ENCODE data around the gene YPEL1.
"Not testable (repeated sequence)": the region's sequence is repeated elsewhere in the genome, so short reads cannot be mapped to it uniquely, and the experiment has no call there.

The YPEL1 gene

GRCh38 chr22:21721195-21721852, 14.3 kb downstream of the YPEL1 start:
- WGBS, 2 experiments (ENCODE audit: insufficient coverage in 2 of 2) = 90 to 94% methylated on average over 6 to 9 of the region's 15 CpGs
- H3K36me3 ChIP-seq (ENCODE audit: control insufficient read depth, insufficient read depth, low read length) = not testable (repeated sequence)

GRCh38 chr22:21720191-21720859, 15.3 kb downstream of the YPEL1 start:
- not testable (repeated sequence) for H3K4me3 ChIP-seq (ENCODE audit: extremely low read depth, insufficient read depth, low read length, poor library complexity, severe bottlenecking); H3K27ac ChIP-seq (ENCODE audit: low read depth, low read length, severe bottlenecking); H3K4me1 ChIP-seq (ENCODE audit: control insufficient read depth, insufficient read depth, low read length, poor library complexity, severe bottlenecking); H3K36me3 ChIP-seq (ENCODE audit: control insufficient read depth, insufficient read depth, low read length); H3K9me3 ChIP-seq (ENCODE audit: control insufficient read depth, low read length)
- 85 to 96% methylated on average over 8 to 9 of the region's 10 CpGs for WGBS, 2 experiments (ENCODE audit: insufficient coverage in 2 of 2)

More at GRCh38 chr22:21721195-21721852, 14.3 kb downstream of the YPEL1 start:
- not testable (repeated sequence) for H3K4me1 ChIP-seq (ENCODE audit: control insufficient read depth, insufficient read depth, low read length, poor library complexity, severe bottlenecking); H3K27ac ChIP-seq (ENCODE audit: low read depth, low read length, severe bottlenecking); H3K9me3 ChIP-seq (ENCODE audit: control insufficient read depth, low read length); H3K4me3 ChIP-seq (ENCODE audit: extremely low read depth, insufficient read depth, low read length, poor library complexity, severe bottlenecking)

- 80 to 90% methylated on average over 3 to 4 of the region's 4 CpGs for WGBS, 2 experiments (ENCODE audit: insufficient coverage in 2 of 2)
These were observed 16.6 kb downstream of the YPEL1 start for GRCh38 chr22:21719024-21719423.

GRCh38 chr22:21718499-21718898, 17.1 kb downstream of the YPEL1 start:
- peaks cover 5% of the 10 kb centered on the region for H3K4me1 ChIP-seq (ENCODE audit: control insufficient read depth, insufficient read depth, low read length, poor library complexity, severe bottlenecking)
- no peaks in the 10 kb centered on the region for H3K36me3 ChIP-seq (ENCODE audit: control insufficient read depth, insufficient read depth, low read length)
- 92 to 100% methylated on average over 2 of the region's 4 CpGs for WGBS, 2 experiments (ENCODE audit: insufficient coverage in 2 of 2)
- H3K27ac ChIP-seq (ENCODE audit: low read depth, low read length, severe bottlenecking) = no peak overlapping the region
- no peaks in the 10 kb centered on the region for H3K9me3 ChIP-seq (ENCODE audit: control insufficient read depth, low read length)
- no peak overlapping the region for H3K4me3 ChIP-seq (ENCODE audit: extremely low read depth, insufficient read depth, low read length, poor library complexity, severe bottlenecking)

More at GRCh38 chr22:21719024-21719423, 16.6 kb downstream of the YPEL1 start:
- H3K9me3 ChIP-seq (ENCODE audit: control insufficient read depth, low read length) = no peaks in the 10 kb centered on the region
- H3K27ac ChIP-seq (ENCODE audit: low read depth, low read length, severe bottlenecking) = no peak overlapping the region
- no peak overlapping the region for H3K4me3 ChIP-seq (ENCODE audit: extremely low read depth, insufficient read depth, low read length, poor library complexity, severe bottlenecking)
- H3K4me1 ChIP-seq (ENCODE audit: control insufficient read depth, insufficient read depth, low read length, poor library complexity, severe bottlenecking) = peaks cover 5% of the 10 kb centered on the region
- no peaks in the 10 kb centered on the region for H3K36me3 ChIP-seq (ENCODE audit: control insufficient read depth, insufficient read depth, low read length)

GRCh38 chr22:21716395-21717122, 19.0 kb downstream of the YPEL1 start:
- H3K4me3 ChIP-seq (ENCODE audit: extremely low read depth, insufficient read depth, low read length, poor library complexity, severe bottlenecking); H3K36me3 ChIP-seq (ENCODE audit: control insufficient read depth, insufficient read depth, low read length); H3K9me3 ChIP-seq (ENCODE audit: control insufficient read depth, low read length); H3K4me1 ChIP-seq (ENCODE audit: control insufficient read depth, insufficient read depth, low read length, poor library complexity, severe bottlenecking); H3K27ac ChIP-seq (ENCODE audit: low read depth, low read length, severe bottlenecking): not testable (repeated sequence)
- 96 to 100% methylated on average over 5 to 7 of the region's 15 CpGs for WGBS, 2 experiments (ENCODE audit: insufficient coverage in 2 of 2)

GRCh38 chr22:21714786-21715185, 20.8 kb downstream of the YPEL1 start:
- H3K9me3 ChIP-seq (ENCODE audit: control insufficient read depth, low read length) = no peaks in the 10 kb centered on the region
- H3K36me3 ChIP-seq (ENCODE audit: control insufficient read depth, insufficient read depth, low read length) = no peaks in the 10 kb centered on the region
- WGBS, 2 experiments (ENCODE audit: insufficient coverage in 2 of 2) = 100% methylated on average over 2 of the region's 3 CpGs; no CpG with 5 or more reads in 1 of the 2 experiments
- no peak overlapping the region for H3K27ac ChIP-seq (ENCODE audit: low read depth, low read length, severe bottlenecking)
- peaks cover 8% of the 10 kb centered on the region for H3K4me1 ChIP-seq (ENCODE audit: control insufficient read depth, insufficient read depth, low read length, poor library complexity, severe bottlenecking)
- H3K4me3 ChIP-seq (ENCODE audit: extremely low read depth, insufficient read depth, low read length, poor library complexity, severe bottlenecking) = no peak overlapping the region

- H3K4me1 ChIP-seq (ENCODE audit: control insufficient read depth, insufficient read depth, low read length, poor library complexity, severe bottlenecking) = peaks cover 8% of the 10 kb centered on the region
- peak overlapping the region; percentile 10 for H3K27ac ChIP-seq (ENCODE audit: low read depth, low read length, severe bottlenecking)
- H3K9me3 ChIP-seq (ENCODE audit: control insufficient read depth, low read length) = no peaks in the 10 kb centered on the region
- no peak overlapping the region for H3K4me3 ChIP-seq (ENCODE audit: extremely low read depth, insufficient read depth, low read length, poor library complexity, severe bottlenecking)
- 93 to 96% methylated on average over 28 to 31 of the region's 32 CpGs for WGBS, 2 experiments (ENCODE audit: insufficient coverage in 2 of 2)
- H3K36me3 ChIP-seq (ENCODE audit: control insufficient read depth, insufficient read depth, low read length) = no peaks in the 10 kb centered on the region
These were observed 21.4 kb downstream of the YPEL1 start for GRCh38 chr22:21714059-21714770.

- H3K27ac ChIP-seq (ENCODE audit: low read depth, low read length, severe bottlenecking) = peak overlapping the region; percentile 10
- no peak overlapping the region for H3K4me3 ChIP-seq (ENCODE audit: extremely low read depth, insufficient read depth, low read length, poor library complexity, severe bottlenecking)
- WGBS, 2 experiments (ENCODE audit: insufficient coverage in 2 of 2) = 83 to 96% methylated on average over 4 to 7 of the region's 9 CpGs
- no peaks in the 10 kb centered on the region for H3K9me3 ChIP-seq (ENCODE audit: control insufficient read depth, low read length)
- no peaks in the 10 kb centered on the region for H3K36me3 ChIP-seq (ENCODE audit: control insufficient read depth, insufficient read depth, low read length)
- peaks cover 8% of the 10 kb centered on the region for H3K4me1 ChIP-seq (ENCODE audit: control insufficient read depth, insufficient read depth, low read length, poor library complexity, severe bottlenecking)
These were observed 22.1 kb downstream of the YPEL1 start for GRCh38 chr22:21713428-21714058.

GRCh38 chr22:21712751-21713427, 22.7 kb downstream of the YPEL1 start:
- peaks cover 8% of the 10 kb centered on the region for H3K4me1 ChIP-seq (ENCODE audit: control insufficient read depth, insufficient read depth, low read length, poor library complexity, severe bottlenecking)
- no peaks in the 10 kb centered on the region for H3K36me3 ChIP-seq (ENCODE audit: control insufficient read depth, insufficient read depth, low read length)
- H3K27ac ChIP-seq (ENCODE audit: low read depth, low read length, severe bottlenecking) = no peak overlapping the region
- H3K9me3 ChIP-seq (ENCODE audit: control insufficient read depth, low read length) = no peaks in the 10 kb centered on the region
- no peak overlapping the region for H3K4me3 ChIP-seq (ENCODE audit: extremely low read depth, insufficient read depth, low read length, poor library complexity, severe bottlenecking)
- 32 to 53% methylated on average over 5 to 9 of the region's 14 CpGs for WGBS, 2 experiments (ENCODE audit: insufficient coverage in 2 of 2)

GRCh38 chr22:21711851-21712250, 23.7 kb downstream of the YPEL1 start:
- 78 to 87% methylated on average over 3 of the region's 4 CpGs for WGBS, 2 experiments (ENCODE audit: insufficient coverage in 2 of 2)
- no peaks in the 10 kb centered on the region for H3K9me3 ChIP-seq (ENCODE audit: control insufficient read depth, low read length)
- H3K4me3 ChIP-seq (ENCODE audit: extremely low read depth, insufficient read depth, low read length, poor library complexity, severe bottlenecking) = no peak overlapping the region
- no peak overlapping the region for H3K27ac ChIP-seq (ENCODE audit: low read depth, low read length, severe bottlenecking)
- no peaks in the 10 kb centered on the region for H3K36me3 ChIP-seq (ENCODE audit: control insufficient read depth, insufficient read depth, low read length)
- peaks cover 8% of the 10 kb centered on the region for H3K4me1 ChIP-seq (ENCODE audit: control insufficient read depth, insufficient read depth, low read length, poor library complexity, severe bottlenecking)

Data from mesodermal cell (in vitro differentiated cells).